Measurements from ENCODE around the gene REST.

DNA sequence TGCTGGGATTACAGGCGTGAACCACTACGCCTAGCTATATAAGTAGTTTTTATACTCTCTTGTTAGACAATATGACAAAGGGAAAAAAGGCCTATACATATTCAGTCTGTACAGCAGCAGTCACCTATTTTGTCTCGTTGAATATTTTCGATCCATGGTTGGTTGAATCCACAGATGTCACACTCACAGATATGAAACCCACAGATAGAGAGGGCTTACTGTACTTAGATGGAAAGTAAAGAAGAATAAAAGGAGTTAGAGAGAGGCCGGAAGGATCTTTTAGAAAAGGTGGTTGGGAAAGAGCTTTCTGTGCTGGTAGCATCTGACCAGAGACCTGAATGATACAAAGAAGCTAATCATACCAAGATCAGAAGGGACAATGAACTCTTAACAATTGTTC lies 47.9 kb upstream of the REST start:
- TF ChIP-seq POLR2AphosphoS5 (IDR thresholded peaks at IDR 0.05; ENCODE audit: low read depth, low read length) (no peak), POLR2A (IDR thresholded peaks at IDR 0.05; ENCODE audit: low read depth, low read length) (no peak)
